Spleen (tissue), 11 donors: ENCODE results near the gene GPATCH4. TPM values are rescaled to one million over a fixed set of nuclear protein-coding genes. Genes with fewer than 3 reads are reported as not detected.

Experiments used
- DNase-seq: peaks from one replicate; pipeline ENCODE4 v3.0.0-alpha.2; 2020
- H3K27ac ChIP-seq, 8 donors: fragments of 200-600 bp; sonication (generic) in 7 of 8; 1 replicate in 4 of 8; 2 replicates in 4 of 8; pipeline versions ENCODE4 v1.5.0 to v1.8.0; 2016 to 2021; ENCODE audit warnings: inconsistent platforms in 4 of 8, mild to moderate bottlenecking in 4 of 8, moderate library complexity in 1 of 8
- H3K27me3 ChIP-seq, 7 donors: fragments of 200-600 bp; sonication (generic) in 6 of 7; replicated peaks in 1 of 7; 1 replicate in 4 of 7; 2 replicates in 3 of 7; pipeline versions ENCODE4 v1.5.0 to v1.8.0; 2016 to 2021; ENCODE audit warnings: inconsistent platforms in 3 of 7, mild to moderate bottlenecking in 1 of 7
- H3K36me3 ChIP-seq, 6 donors: fragments of 200-600 bp; sonication (generic) in 5 of 6; 1 replicate in 4 of 6; 2 replicates in 2 of 6; pipeline versions ENCODE4 v1.5.0 to v1.8.0; 2016 to 2021; ENCODE audit warnings: inconsistent platforms in 2 of 6
- H3K4me1 ChIP-seq, 6 donors: fragments of 200-600 bp; sonication (generic) in 5 of 6; 1 replicate in 3 of 6; 2 replicates in 3 of 6; pipeline versions ENCODE4 v1.5.0 to v1.8.0; 2016 to 2021; ENCODE audit warnings: inconsistent platforms in 3 of 6
- H3K4me3 ChIP-seq, 8 donors: fragments of 200-600 bp; sonication (generic) in 7 of 8; 1 replicate in 4 of 8; 2 replicates in 4 of 8; pipeline versions ENCODE4 v1.5.0 to v1.8.0; 2016 to 2021; ENCODE audit warnings: inconsistent platforms in 4 of 8, mild to moderate bottlenecking in 4 of 8, moderate library complexity in 2 of 8
- H3K9me3 ChIP-seq, 8 donors: fragments of 200-600 bp; sonication (generic) in 7 of 8; 1 replicate in 4 of 8; 2 replicates in 4 of 8; pipeline versions ENCODE4 v1.5.0 to v1.8.0; 2016 to 2021; ENCODE audit warnings: inconsistent platforms in 4 of 8
- POLR2A ChIP-seq, 3 donors: fragments of 450-650 bp; IDR thresholded peaks; one replicate each; pipeline ENCODE4 v1.5.1; 2017; ENCODE audit warnings: antibody characterized with exemption in 3 of 3, mild to moderate bottlenecking in 1 of 3
- POLR2AphosphoS5 ChIP-seq, 3 donors: sonication (generic); formaldehyde crosslinking; IDR thresholded peaks; one replicate each; pipeline ENCODE4 v1.5.1; 2017; ENCODE audit warnings: antibody characterized with exemption in 3 of 3
- WGBS, 5 donors: extraction: QIAGEN DNeasy Blood & Tissue Kit in 3 of 5; methylation state at CpG; one replicate each; pipeline versions ENCODE4 v1.1.5 to v1.1.7; 2013 to 2018; 5-methylcytosine and 5-hydroxymethylcytosine counted together
- intact Hi-C: fragments of 100-400 bp; cut with DNase I; formaldehyde crosslinking; loops from one replicate; pipeline ENCODE4 v1.15.0; 2023; ENCODE audit warnings: low total_unique reads
- polyA plus RNA-seq, 3 donors: library from polyadenylated mRNA; stranded (reverse); fragments of 200-250 nt; gene quantifications; one replicate each; pipeline ENCODE4 v1.2.1, GENCODE V29; 2013
- total RNA-seq, 7 donors: library from RNA; depleted of rRNA in 3 of 7; stranded (reverse); fragments of >200 nt in 3 of 7; fragmentation: NEBNext Ultra II Directional in 4 of 7; extraction: Animal tissue kit (Norgen Biotek cat#: 25700) in 4 of 7; gene quantifications; one replicate each; pipeline versions ENCODE4 v1.1.0 to v1.2.1, GENCODE V29; 2016 to 2021
- TF ChIP-seq, protein P1 (sequence below), 11 experiments: fragments of 200-600 bp in 7 of 11; fragments of 450-650 bp in 4 of 11; sonication (generic) in 4 of 11; IDR thresholded peaks in 8 of 11; conservative IDR thresholded peaks in 3 of 11; 1 replicate in 7 of 11; 2 replicates in 4 of 11; pipeline versions ENCODE4 v1.4.0 to v1.8.0; 2016 to 2021; ENCODE audit warnings: antibody characterized with exemption in 11 of 11, inconsistent platforms in 4 of 11, mild to moderate bottlenecking in 1 of 11
- donor health status: healthy with polysubstance abuse.
- donor health status: DM: no; HTN: no; CAD: no; lungs with moderate emphysema.
- donor health status: DM: no; HTN: no; CAD: no.
- donor health status: Bipolar disorder and iron deficiency.
- donor health status: healthy.
- donor health status: DM: no; HTN: no; CAD: no.
- donor health status: DM: yes; HTN: yes; CAD: no.

The GPATCH4 gene
- total and polyA plus RNA-seq, 10 donors: 12.3 to 49.6 (median 25.5) TPM

GRCh38 chr1:156642265-156643048, 41.2 kb upstream of the GPATCH4 start:
- Histone ChIP-seq H3K9me3 (no peaks in the 10 kb centered on the region), H3K27me3 (peaks cover 8 to 100% (median 71%) of the 10 kb centered on the region in 7 donors), H3K36me3 (no peaks in the 10 kb centered on the region), H3K4me1 (peaks cover 5 to 28% (median 15%) of the 10 kb centered on the region in 6 donors), H3K4me3 (peak overlapping the region in 7 of 8 donors; percentile 18 to 65 (median 30)), H3K27ac (no peak overlapping the region)
- WGBS, 5 donors: 16 to 40% (median 17%) methylated on average over 15 to 40 of the region's 40 CpGs
- TF ChIP-seq POLR2A (IDR thresholded peaks at IDR 0.05) (no peak), POLR2AphosphoS5 (IDR thresholded peaks at IDR 0.05) (peak in 1 of 3 donors; percentile 4)
- TF ChIP-seq, protein P1, sequence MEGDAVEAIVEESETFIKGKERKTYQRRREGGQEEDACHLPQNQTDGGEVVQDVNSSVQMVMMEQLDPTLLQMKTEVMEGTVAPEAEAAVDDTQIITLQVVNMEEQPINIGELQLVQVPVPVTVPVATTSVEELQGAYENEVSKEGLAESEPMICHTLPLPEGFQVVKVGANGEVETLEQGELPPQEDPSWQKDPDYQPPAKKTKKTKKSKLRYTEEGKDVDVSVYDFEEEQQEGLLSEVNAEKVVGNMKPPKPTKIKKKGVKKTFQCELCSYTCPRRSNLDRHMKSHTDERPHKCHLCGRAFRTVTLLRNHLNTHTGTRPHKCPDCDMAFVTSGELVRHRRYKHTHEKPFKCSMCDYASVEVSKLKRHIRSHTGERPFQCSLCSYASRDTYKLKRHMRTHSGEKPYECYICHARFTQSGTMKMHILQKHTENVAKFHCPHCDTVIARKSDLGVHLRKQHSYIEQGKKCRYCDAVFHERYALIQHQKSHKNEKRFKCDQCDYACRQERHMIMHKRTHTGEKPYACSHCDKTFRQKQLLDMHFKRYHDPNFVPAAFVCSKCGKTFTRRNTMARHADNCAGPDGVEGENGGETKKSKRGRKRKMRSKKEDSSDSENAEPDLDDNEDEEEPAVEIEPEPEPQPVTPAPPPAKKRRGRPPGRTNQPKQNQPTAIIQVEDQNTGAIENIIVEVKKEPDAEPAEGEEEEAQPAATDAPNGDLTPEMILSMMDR (IDR thresholded peaks at IDR 0.05 in 8 of 11, conservative IDR thresholded peaks at IDR 0.05 in 3 of 11): no peak
- intact Hi-C loops: no loop called here
- no peak for DNase-seq

DNA sequence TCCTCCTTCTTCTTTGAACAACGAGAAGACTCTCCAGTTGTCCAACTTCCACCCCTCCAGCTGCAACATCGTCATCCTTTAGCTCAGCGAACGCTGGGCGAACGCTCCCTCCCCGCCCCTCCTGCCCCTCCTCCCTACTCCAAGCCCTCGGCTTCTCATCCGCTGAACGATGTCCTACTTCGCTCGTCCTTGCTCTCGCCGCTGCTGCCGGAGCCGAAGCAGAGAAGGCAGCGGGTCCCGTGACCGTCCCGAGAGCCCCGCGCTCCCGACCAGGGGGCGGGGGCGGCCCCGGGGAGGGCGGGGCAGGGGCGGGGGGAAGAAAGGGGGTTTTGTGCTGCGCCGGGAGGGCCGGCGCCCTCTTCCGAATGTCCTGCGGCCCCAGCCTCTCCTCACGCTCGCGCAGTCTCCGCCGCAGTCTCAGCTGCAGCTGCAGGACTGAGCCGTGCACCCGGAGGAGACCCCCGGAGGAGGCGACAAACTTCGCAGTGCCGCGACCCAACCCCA, 40.5 kb upstream of the GPATCH4 start, which contains the start of gene BCAN:
TSS of gene BCAN (plus strand) at position 357 of the 504 bp plus-strand sequence. CDS start 3,938 bp downstream, outside the sequence.
- H3K9me3 ChIP-seq: no peaks in the 10 kb centered on the region
- peak within 1 kb of the TSS in 7 of 8 donors; percentile 18 to 65 (median 30) for H3K4me3 ChIP-seq
- peaks cover 5 to 27% (median 15%) of the 10 kb centered on the region in 6 donors for H3K4me1 ChIP-seq
- intact Hi-C loops: no loop called here
- no peaks in the 10 kb centered on the region for H3K36me3 ChIP-seq
- no peak for DNase-seq
- H3K27me3 ChIP-seq: peaks cover 8 to 100% (median 70%) of the 10 kb centered on the region in 7 donors
- WGBS, 5 donors: 0 to 1% (median 1%) methylated on average over 34 to 46 of the region's 46 CpGs
- H3K27ac ChIP-seq: no peak within 1 kb of the TSS
- TF ChIP-seq POLR2A (IDR thresholded peaks at IDR 0.05) (no peak), POLR2AphosphoS5 (IDR thresholded peaks at IDR 0.05) (no peak)
- TF ChIP-seq, protein P1 (IDR thresholded peaks at IDR 0.05 in 8 of 11, conservative IDR thresholded peaks at IDR 0.05 in 3 of 11): no peak

- Histone ChIP-seq H3K27me3 (peaks cover 8 to 100% (median 63%) of the 10 kb centered on the region in 7 donors), H3K36me3 (no peaks in the 10 kb centered on the region), H3K4me1 (peaks cover 5 to 25% (median 15%) of the 10 kb centered on the region in 6 donors), H3K27ac (no peak overlapping the region), H3K4me3 (peak overlapping the region in 3 of 8 donors; percentile 30 to 65 (median 35)), H3K9me3 (no peaks in the 10 kb centered on the region)
- intact Hi-C loops: no loop called here
- 36 to 40% (median 38%) methylated on average over 6 of the region's 6 CpGs for WGBS, 5 donors
- no peak for DNase-seq
- TF ChIP-seq POLR2A (IDR thresholded peaks at IDR 0.05) (no peak), POLR2AphosphoS5 (IDR thresholded peaks at IDR 0.05) (no peak)
- TF ChIP-seq, protein P1 (IDR thresholded peaks at IDR 0.05 in 8 of 11, conservative IDR thresholded peaks at IDR 0.05 in 3 of 11): no peak
Measured at GRCh38 chr1:156640842-156641706, 39.8 kb upstream of the GPATCH4 start.
